ENCODE measurements around the gene SP7.
"Not testable (repeated sequence)": the region's sequence is repeated elsewhere in the genome, so short reads cannot be mapped to it uniquely, and the experiment has no call there.

The SP7 gene

GRCh38 chr12:53376747-53377146 is 40.6 kb upstream of the SP7 start:
- TF ChIP-seq CTCF (IDR thresholded peaks at IDR 0.05; ENCODE audit: poor library complexity, severe bottlenecking): no peak
- Histone ChIP-seq H3K36me3 (ENCODE audit: low read depth) (peaks cover 9% of the 10 kb centered on the region), H3K27me3 (ENCODE audit: insufficient read depth, poor library complexity, severe bottlenecking) (no peaks in the 10 kb centered on the region), H3K4me1 (ENCODE audit: insufficient read depth, poor library complexity, severe bottlenecking) (peaks cover 25% of the 10 kb centered on the region), H3K27ac (ENCODE audit: poor library complexity, severe bottlenecking) (no peak overlapping the region), H3K9me3 (ENCODE audit: severe bottlenecking) (no peaks in the 10 kb centered on the region), H3K4me3 (ENCODE audit: severe bottlenecking) (no peak overlapping the region)
- no peak for ATAC-seq (ENCODE audit: low read depth)
- DNase-seq (ENCODE audit: low spot score): no peak

GRCh38 chr12:53374277-53374676 is 38.1 kb upstream of the SP7 start:
- Histone ChIP-seq H3K4me1 (ENCODE audit: insufficient read depth, poor library complexity, severe bottlenecking) (peaks cover 27% of the 10 kb centered on the region), H3K27ac (ENCODE audit: poor library complexity, severe bottlenecking) (peak overlapping the region; percentile 92)

GRCh38 chr12:53373554-53374133 is 37.5 kb upstream of the SP7 start:
- H3K27ac ChIP-seq (ENCODE audit: poor library complexity, severe bottlenecking): peak overlapping the region; percentile 92
- not testable (repeated sequence) for H3K27me3 ChIP-seq (ENCODE audit: insufficient read depth, poor library complexity, severe bottlenecking); ATAC-seq (ENCODE audit: low read depth); H3K9me3 ChIP-seq (ENCODE audit: severe bottlenecking); DNase-seq (ENCODE audit: low spot score); H3K4me3 ChIP-seq (ENCODE audit: severe bottlenecking); H3K36me3 ChIP-seq (ENCODE audit: low read depth)
- H3K4me1 ChIP-seq (ENCODE audit: insufficient read depth, poor library complexity, severe bottlenecking): peaks cover 24% of the 10 kb centered on the region

More at GRCh38 chr12:53374277-53374676, 38.1 kb upstream of the SP7 start:
- H3K36me3 ChIP-seq (ENCODE audit: low read depth); H3K27me3 ChIP-seq (ENCODE audit: insufficient read depth, poor library complexity, severe bottlenecking); H3K9me3 ChIP-seq (ENCODE audit: severe bottlenecking); ATAC-seq (ENCODE audit: low read depth); DNase-seq (ENCODE audit: low spot score); H3K4me3 ChIP-seq (ENCODE audit: severe bottlenecking): not testable (repeated sequence)

- Histone ChIP-seq H3K27me3 (ENCODE audit: insufficient read depth, poor library complexity, severe bottlenecking) (no peaks in the 10 kb centered on the region), H3K27ac (ENCODE audit: poor library complexity, severe bottlenecking) (peak overlapping the region; percentile 21), H3K9me3 (ENCODE audit: severe bottlenecking) (no peaks in the 10 kb centered on the region), H3K36me3 (ENCODE audit: low read depth) (no peaks in the 10 kb centered on the region), H3K4me3 (ENCODE audit: severe bottlenecking) (no peak overlapping the region), H3K4me1 (ENCODE audit: insufficient read depth, poor library complexity, severe bottlenecking) (peaks cover 10% of the 10 kb centered on the region)
- DNase-seq (ENCODE audit: low spot score) (no peak), ATAC-seq (ENCODE audit: low read depth) (peak; percentile 49; the same call in 1 of the 3 replicates)
- no peak for TF ChIP-seq CTCF (IDR thresholded peaks at IDR 0.05; ENCODE audit: poor library complexity, severe bottlenecking)
Measured at GRCh38 chr12:53365245-53365904, 29.2 kb upstream of the SP7 start.

- not testable (repeated sequence) for ATAC-seq (ENCODE audit: low read depth); H3K27me3 ChIP-seq (ENCODE audit: insufficient read depth, poor library complexity, severe bottlenecking); H3K36me3 ChIP-seq (ENCODE audit: low read depth); H3K4me1 ChIP-seq (ENCODE audit: insufficient read depth, poor library complexity, severe bottlenecking); H3K27ac ChIP-seq (ENCODE audit: poor library complexity, severe bottlenecking); DNase-seq (ENCODE audit: low spot score); H3K4me3 ChIP-seq (ENCODE audit: severe bottlenecking); H3K9me3 ChIP-seq (ENCODE audit: severe bottlenecking)
Measured at GRCh38 chr12:53361638-53362037, 25.5 kb upstream of the SP7 start.

- no peaks in the 10 kb centered on the region for H3K36me3 ChIP-seq (ENCODE audit: low read depth)
Measured at GRCh38 chr12:53358836-53359419, 22.8 kb upstream of the SP7 start.

More at GRCh38 chr12:53358836-53359419, 22.8 kb upstream of the SP7 start:
- TF ChIP-seq CTCF (IDR thresholded peaks at IDR 0.05; ENCODE audit: poor library complexity, severe bottlenecking): no peak
- H3K4me3 ChIP-seq (ENCODE audit: severe bottlenecking): no peak overlapping the region
- H3K27ac ChIP-seq (ENCODE audit: poor library complexity, severe bottlenecking): no peak overlapping the region
- DNase-seq (ENCODE audit: low spot score): no peak
- no peak for ATAC-seq (ENCODE audit: low read depth)
- no peaks in the 10 kb centered on the region for H3K4me1 ChIP-seq (ENCODE audit: insufficient read depth, poor library complexity, severe bottlenecking)
- H3K27me3 ChIP-seq (ENCODE audit: insufficient read depth, poor library complexity, severe bottlenecking): no peaks in the 10 kb centered on the region
- no peaks in the 10 kb centered on the region for H3K9me3 ChIP-seq (ENCODE audit: severe bottlenecking)

Measured in RWPE2 (cell line).